MG63 (cell line): ENCODE data around the gene MAFF. TPM values are rescaled to one million over a fixed set of nuclear protein-coding genes. Genes with fewer than 3 reads are reported as not detected.
"Not testable (repeated sequence)": the region's sequence is repeated elsewhere in the genome, so short reads cannot be mapped to it uniquely, and the experiment has no call there.

Source experiments
- DNase-seq: peaks from one replicate; pipeline ENCODE4 v3.0.0-alpha.2; 2020
- H3K27me3 ChIP-seq: fragments of 250-450 bp; sonication (Bioruptor Pico); 2 replicates; pipeline ENCODE4 v1.5.1; 2020; ENCODE audit warnings: mild to moderate bottlenecking, moderate library complexity
- H3K36me3 ChIP-seq: fragments of 250-450 bp; sonication (Bioruptor Pico); 2 replicates; pipeline ENCODE4 v1.5.1; 2020; ENCODE audit warnings: mild to moderate bottlenecking, moderate library complexity
- H3K4me3 ChIP-seq: fragments of 250-450 bp; sonication (Bioruptor Pico); 2 replicates; pipeline ENCODE4 v1.5.1; 2020; ENCODE audit warnings: mild to moderate bottlenecking, moderate library complexity
- H3K9me3 ChIP-seq: fragments of 250-450 bp; sonication (Bioruptor Pico); 2 replicates; pipeline ENCODE4 v1.5.1; 2020; ENCODE audit warnings: mild to moderate bottlenecking, moderate library complexity
- total RNA-seq: library from RNA; depleted of rRNA; stranded (reverse); fragments of >200 nt; shearing (Covaris generic); gene quantifications from 2 replicates; pipeline ENCODE4 v1.2.3, GENCODE V29; 2014; ENCODE audit warnings: low replicate concordance

The MAFF gene
- total RNA-seq, 1 experiment from 2014 or later: 22.0 TPM

- no peaks in the 10 kb centered on the region for H3K36me3 ChIP-seq
- DNase-seq: no peak
- H3K9me3 ChIP-seq: no peaks in the 10 kb centered on the region
- H3K27me3 ChIP-seq: no peaks in the 10 kb centered on the region
- no peak overlapping the region for H3K4me3 ChIP-seq
Observed at GRCh38 chr22:38174626-38175025, 27.2 kb upstream of the MAFF start.

- Histone ChIP-seq H3K36me3 (no peaks in the 10 kb centered on the region), H3K9me3 (no peaks in the 10 kb centered on the region), H3K4me3 (no peak overlapping the region), H3K27me3 (no peaks in the 10 kb centered on the region)
- DNase-seq: no peak
Observed at GRCh38 chr22:38175206-38176118, 26.3 kb upstream of the MAFF start.

GRCh38 chr22:38176170-38176741 is 25.5 kb upstream of the MAFF start:
- H3K9me3 ChIP-seq: no peaks in the 10 kb centered on the region
- H3K4me3 ChIP-seq: no peak overlapping the region
- no peaks in the 10 kb centered on the region for H3K36me3 ChIP-seq
- peak; percentile 99 for DNase-seq
- no peaks in the 10 kb centered on the region for H3K27me3 ChIP-seq

GRCh38 chr22:38177044-38177443 is 24.8 kb upstream of the MAFF start:
- Histone ChIP-seq H3K9me3 (no peaks in the 10 kb centered on the region), H3K27me3 (no peaks in the 10 kb centered on the region), H3K36me3 (no peaks in the 10 kb centered on the region), H3K4me3 (no peak overlapping the region)
- no peak for DNase-seq

- not testable (repeated sequence) for H3K27me3 ChIP-seq, H3K36me3 ChIP-seq, H3K9me3 ChIP-seq, H3K4me3 ChIP-seq, DNase-seq
Observed at GRCh38 chr22:38177571-38177925, 24.2 kb upstream of the MAFF start.

- no peaks in the 10 kb centered on the region for H3K27me3 ChIP-seq
- DNase-seq: peak; percentile 72
- H3K4me3 ChIP-seq: no peak overlapping the region
- H3K9me3 ChIP-seq: no peaks in the 10 kb centered on the region
- no peaks in the 10 kb centered on the region for H3K36me3 ChIP-seq
Observed at GRCh38 chr22:38177926-38178604, 23.7 kb upstream of the MAFF start.

GRCh38 chr22:38178605-38178937 is 23.2 kb upstream of the MAFF start:
- H3K36me3 ChIP-seq, H3K9me3 ChIP-seq, H3K27me3 ChIP-seq, DNase-seq, H3K4me3 ChIP-seq: not testable (repeated sequence)

GRCh38 chr22:38180841-38181452 is 20.8 kb upstream of the MAFF start:
- Histone ChIP-seq H3K9me3 (no peaks in the 10 kb centered on the region), H3K27me3 (no peaks in the 10 kb centered on the region), H3K36me3 (no peaks in the 10 kb centered on the region), H3K4me3 (peak overlapping the region; percentile 56)
- no peak for DNase-seq

GRCh38 chr22:38181453-38182200 is 20.2 kb upstream of the MAFF start, which contains the start of gene PLA2G6:
PLA2G6 (minus strand) TSS chr22:38181830; CDS start chr22:38169426, 12,404 bp downstream.
- Histone ChIP-seq H3K36me3 (no peaks in the 10 kb centered on the region), H3K27me3 (no peaks in the 10 kb centered on the region), H3K4me3 (peak within 1 kb of the TSS; percentile 56), H3K9me3 (no peaks in the 10 kb centered on the region)
- peak; percentile 98 for DNase-seq

- Histone ChIP-seq H3K27me3 (no peaks in the 10 kb centered on the region), H3K36me3 (no peaks in the 10 kb centered on the region), H3K9me3 (no peaks in the 10 kb centered on the region), H3K4me3 (no peak overlapping the region)
- no peak for DNase-seq
Observed at GRCh38 chr22:38184788-38185187, 17.0 kb upstream of the MAFF start.

GRCh38 chr22:38186429-38186828 is 15.4 kb upstream of the MAFF start:
- DNase-seq: no peak

GRCh38 chr22:38187413-38188212 is 14.2 kb upstream of the MAFF start:
- DNase-seq: peak; percentile 47
- H3K9me3 ChIP-seq: no peaks in the 10 kb centered on the region
- no peak overlapping the region for H3K4me3 ChIP-seq
- H3K36me3 ChIP-seq: no peaks in the 10 kb centered on the region
- no peaks in the 10 kb centered on the region for H3K27me3 ChIP-seq

More at GRCh38 chr22:38186429-38186828, 15.4 kb upstream of the MAFF start:
- Histone ChIP-seq H3K36me3 (no peaks in the 10 kb centered on the region), H3K9me3 (no peaks in the 10 kb centered on the region), H3K4me3 (no peak overlapping the region), H3K27me3 (no peaks in the 10 kb centered on the region)

- no peak overlapping the region for H3K4me3 ChIP-seq
- no peaks in the 10 kb centered on the region for H3K36me3 ChIP-seq
- H3K27me3 ChIP-seq: no peaks in the 10 kb centered on the region
- no peaks in the 10 kb centered on the region for H3K9me3 ChIP-seq
- DNase-seq: no peak
Observed at GRCh38 chr22:38189104-38189503, 12.7 kb upstream of the MAFF start.

- no peak overlapping the region for H3K4me3 ChIP-seq
- no peaks in the 10 kb centered on the region for H3K27me3 ChIP-seq
- H3K9me3 ChIP-seq: no peaks in the 10 kb centered on the region
- DNase-seq: no peak
- H3K36me3 ChIP-seq: no peaks in the 10 kb centered on the region
Observed at GRCh38 chr22:38190581-38190980, 11.2 kb upstream of the MAFF start.

GRCh38 chr22:38191055-38191454 is 10.7 kb upstream of the MAFF start:
- DNase-seq: no peak
- Histone ChIP-seq H3K4me3 (no peak overlapping the region), H3K9me3 (no peaks in the 10 kb centered on the region), H3K36me3 (no peaks in the 10 kb centered on the region), H3K27me3 (no peaks in the 10 kb centered on the region)
